ENCODE results near the gene ZSWIM4. TPM values are rescaled to one million over a fixed set of nuclear protein-coding genes. Genes with fewer than 3 reads are reported as not detected.

The ZSWIM4 gene
- polyA plus RNA-seq, 1 donor (not counting 4 experiments of a cell fraction or from before 2014, with no cell fraction given): 0.71 TPM

- Histone ChIP-seq H3K36me3 (ENCODE audit: control insufficient read depth in 2 of 2, extremely low read depth in 1 of 2, insufficient read depth in 2 of 2, low read length in 2 of 2) (peaks cover 0 to 19% of the 10 kb centered on the region in 2 experiments), H3K4me1 (ENCODE audit: control insufficient read depth, extremely low read depth, insufficient read depth, low read length) (no peaks in the 10 kb centered on the region), H3K79me2 (ENCODE audit: control insufficient read depth, insufficient read depth, low read length) (no peaks in the 10 kb centered on the region), H3K9me1 (ENCODE audit: control insufficient read depth, extremely low read depth, insufficient read depth, low read length) (no peaks in the 10 kb centered on the region), H2AFZ (ENCODE audit: control insufficient read depth, low read length) (no peak overlapping the region), H4K20me1 (ENCODE audit: control insufficient read depth, extremely low read depth, insufficient read depth, low read length) (no peaks in the 10 kb centered on the region), H3K9ac (ENCODE audit: control insufficient read depth, extremely low read depth, insufficient read depth, low read length) (no peak overlapping the region), H3K4me3 (ENCODE audit: control insufficient read depth in 2 of 3, extremely low read depth in 1 of 3, insufficient read depth in 2 of 3, low read depth in 1 of 3, low read length in 3 of 3) (no peak overlapping the region), H3K27me3 (ENCODE audit: control insufficient read depth, extremely low read depth, insufficient read depth, low read length) (no peaks in the 10 kb centered on the region), H3K4me2 (ENCODE audit: control insufficient read depth, extremely low read depth, insufficient read depth, low read depth, low read length) (peak overlapping the region; percentile 6), H3K9me3 (ENCODE audit: control insufficient read depth, low read depth, low read length) (no peaks in the 10 kb centered on the region), H3K27ac (ENCODE audit: control insufficient read depth, insufficient read depth, low read length) (no peak overlapping the region)
- dilution Hi-C loops (cut with MboI; ENCODE audit: extremely low pct_ligation_motif_present, low sequenced_read_pairs): no loop called here
- DNase-seq (ENCODE audit: low read depth, low spot score) (no peak), FAIRE-seq (no peak)
- TF ChIP-seq CTCF (optimal IDR thresholded peaks at IDR 0.05 in 1 of 3, IDR thresholded peaks at IDR 0.05 in 1 of 3, conservative IDR thresholded peaks at IDR 0.05 in 1 of 3; ENCODE audit: extremely low read depth in 1 of 3, insufficient read depth in 2 of 3, low read length in 3 of 3) (no peak), EZH2 (IDR thresholded peaks at IDR 0.05; ENCODE audit: low read length) (no peak)
Measured at GRCh38 chr19:13817615-13818371, 22.6 kb downstream of the ZSWIM4 start.

- no peaks in the 10 kb centered on the region for H3K9me3 ChIP-seq (ENCODE audit: control insufficient read depth, low read depth, low read length)
- no peak overlapping the region for H3K27ac ChIP-seq (ENCODE audit: control insufficient read depth, insufficient read depth, low read length)
- H3K4me3 ChIP-seq (ENCODE audit: control insufficient read depth in 2 of 3, extremely low read depth in 1 of 3, insufficient read depth in 2 of 3, low read depth in 1 of 3, low read length in 3 of 3): no peak overlapping the region
- DNase-seq (ENCODE audit: low read depth, low spot score) (no peak), FAIRE-seq (no peak)
- H4K20me1 ChIP-seq (ENCODE audit: control insufficient read depth, extremely low read depth, insufficient read depth, low read length): no peaks in the 10 kb centered on the region
- H3K27me3 ChIP-seq (ENCODE audit: control insufficient read depth, extremely low read depth, insufficient read depth, low read length): no peaks in the 10 kb centered on the region
- H3K4me2 ChIP-seq (ENCODE audit: control insufficient read depth, extremely low read depth, insufficient read depth, low read depth, low read length): no peak overlapping the region
- H3K36me3 ChIP-seq (ENCODE audit: control insufficient read depth in 2 of 2, extremely low read depth in 1 of 2, insufficient read depth in 2 of 2, low read length in 2 of 2): peaks cover 0 to 15% of the 10 kb centered on the region in 2 experiments
- no peak overlapping the region for H2AFZ ChIP-seq (ENCODE audit: control insufficient read depth, low read length)
- TF ChIP-seq EZH2 (IDR thresholded peaks at IDR 0.05; ENCODE audit: low read length) (no peak), CTCF (optimal IDR thresholded peaks at IDR 0.05 in 1 of 3, IDR thresholded peaks at IDR 0.05 in 1 of 3, conservative IDR thresholded peaks at IDR 0.05 in 1 of 3; ENCODE audit: extremely low read depth in 1 of 3, insufficient read depth in 2 of 3, low read length in 3 of 3) (no peak)
- no peaks in the 10 kb centered on the region for H3K9me1 ChIP-seq (ENCODE audit: control insufficient read depth, extremely low read depth, insufficient read depth, low read length)
- no peak overlapping the region for H3K9ac ChIP-seq (ENCODE audit: control insufficient read depth, extremely low read depth, insufficient read depth, low read length)
- dilution Hi-C loops (cut with MboI; ENCODE audit: extremely low pct_ligation_motif_present, low sequenced_read_pairs): no loop called here
- H3K79me2 ChIP-seq (ENCODE audit: control insufficient read depth, insufficient read depth, low read length): no peaks in the 10 kb centered on the region
- no peaks in the 10 kb centered on the region for H3K4me1 ChIP-seq (ENCODE audit: control insufficient read depth, extremely low read depth, insufficient read depth, low read length)
Measured at GRCh38 chr19:13819238-13819637, 24.0 kb downstream of the ZSWIM4 start.

Data from keratinocyte (primary cell).